ENCODE data around the gene NFATC3.

NFATC3 gene

GRCh38 chr16:68187505-68187904 lies 102.3 kb downstream of the NFATC3 start:
- no peak for DNase-seq (ENCODE audit: low spot score)

DNA sequence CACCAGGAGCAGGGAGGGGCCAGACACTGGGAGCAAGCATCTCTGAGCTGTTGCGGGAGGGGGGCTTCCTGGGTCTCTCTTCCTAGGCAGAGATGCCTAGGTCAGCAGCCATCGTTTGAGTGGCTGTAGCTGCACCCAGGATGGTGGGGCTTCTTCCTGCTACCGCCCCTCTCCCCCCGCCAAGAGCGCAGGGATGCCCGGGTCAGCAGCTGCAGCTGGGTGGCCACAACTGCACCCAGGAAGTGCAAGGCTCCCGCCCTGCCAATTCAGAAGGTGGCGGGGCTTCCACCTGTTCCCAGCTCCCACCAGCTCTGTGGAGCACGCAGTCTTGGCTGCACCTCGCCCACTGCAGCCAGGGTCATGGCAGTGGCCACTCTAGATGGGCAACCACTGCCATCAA lies 103.0 kb downstream of the NFATC3 start:
- no peak for DNase-seq (ENCODE audit: low spot score)

DNA sequence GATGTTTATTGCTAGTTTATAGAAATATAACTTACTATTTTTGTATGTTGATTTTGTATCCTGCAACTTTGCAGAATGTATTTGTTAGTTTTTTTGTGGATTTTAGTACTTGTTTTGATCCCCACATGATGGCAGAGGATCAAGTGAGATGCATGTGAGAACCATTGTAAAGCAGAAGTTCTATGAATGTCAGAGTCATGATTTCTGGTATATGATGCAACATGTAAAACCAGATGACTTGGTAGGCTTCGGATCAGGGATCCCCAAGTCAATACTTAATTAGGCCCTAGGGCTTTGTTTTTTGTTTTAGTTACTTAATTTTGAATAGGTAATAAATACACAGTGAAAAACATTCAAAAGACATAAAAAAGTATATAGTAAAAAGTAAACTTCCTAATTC lies 104.9 kb downstream of the NFATC3 start:
- no peak for DNase-seq (ENCODE audit: low spot score)

DNA sequence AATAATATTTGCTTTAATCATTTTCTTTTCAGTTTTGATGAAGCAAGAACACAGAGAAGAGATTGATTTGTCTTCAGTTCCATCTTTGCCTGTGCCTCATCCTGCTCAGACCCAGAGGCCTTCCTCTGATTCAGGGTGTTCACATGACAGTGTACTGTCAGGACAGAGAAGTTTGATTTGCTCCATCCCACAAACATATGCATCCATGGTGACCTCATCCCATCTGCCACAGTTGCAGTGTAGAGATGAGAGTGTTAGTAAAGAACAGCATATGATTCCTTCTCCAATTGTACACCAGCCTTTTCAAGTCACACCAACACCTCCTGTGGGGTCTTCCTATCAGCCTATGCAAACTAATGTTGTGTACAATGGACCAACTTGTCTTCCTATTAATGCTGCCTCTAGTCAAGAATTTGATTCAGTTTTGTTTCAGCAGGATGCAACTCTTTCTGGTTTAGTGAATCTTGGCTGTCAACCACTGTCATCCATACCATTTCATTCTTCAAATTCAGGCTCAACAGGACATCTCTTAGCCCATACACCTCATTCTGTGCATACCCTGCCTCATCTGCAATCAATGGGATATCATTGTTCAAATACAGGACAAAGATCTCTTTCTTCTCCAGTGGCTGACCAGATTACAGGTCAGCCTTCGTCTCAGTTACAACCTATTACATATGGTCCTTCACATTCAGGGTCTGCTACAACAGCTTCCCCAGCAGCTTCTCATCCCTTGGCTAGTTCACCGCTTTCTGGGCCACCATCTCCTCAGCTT lies 105.8 kb downstream of the NFATC3 start:
- DNase-seq (ENCODE audit: low spot score): no peak

DNA sequence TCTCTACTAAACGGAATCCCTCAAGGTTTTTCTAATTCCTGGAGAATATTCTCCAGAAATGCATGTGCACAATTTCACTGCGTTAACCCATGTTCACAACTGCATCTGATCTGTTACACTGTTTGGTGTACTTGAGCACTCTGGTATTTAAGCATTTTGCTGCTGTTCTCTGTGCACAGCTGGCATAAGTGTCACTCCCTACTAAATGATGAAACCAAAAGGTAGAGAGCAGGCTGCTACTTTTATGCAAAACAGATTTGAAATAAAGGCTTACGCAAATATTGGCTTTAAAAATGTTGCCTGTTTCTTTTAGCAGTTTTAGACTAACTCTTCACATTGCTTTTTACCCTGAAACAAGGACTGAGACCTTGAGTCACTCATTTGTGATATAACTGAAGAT lies 109.1 kb downstream of the NFATC3 start:
- no peak for DNase-seq (ENCODE audit: low spot score)

DNA sequence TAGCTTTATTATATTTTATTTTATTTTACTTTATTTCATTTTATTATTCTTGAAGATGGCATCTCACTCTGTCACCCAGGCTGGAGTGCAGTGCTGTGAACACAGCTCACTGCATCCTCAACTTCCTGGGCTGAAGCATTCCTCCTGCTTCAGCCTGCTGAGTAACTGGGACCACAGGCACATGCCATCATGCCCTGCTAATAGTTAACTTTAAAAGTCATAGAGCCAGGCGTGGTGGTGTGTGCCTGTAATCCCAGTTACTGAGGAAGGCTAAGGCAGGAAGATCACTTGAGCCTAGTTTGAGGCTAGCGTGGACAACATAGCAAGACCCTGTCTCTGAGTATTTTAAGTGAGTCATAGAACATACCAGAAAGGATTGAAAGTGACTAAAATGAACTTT lies 112.1 kb downstream of the NFATC3 start:
- no peak for DNase-seq (ENCODE audit: low spot score)

GRCh38 chr16:68200088-68200783 lies 115.1 kb downstream of the NFATC3 start:
- no peak for DNase-seq (ENCODE audit: low spot score)

DNA sequence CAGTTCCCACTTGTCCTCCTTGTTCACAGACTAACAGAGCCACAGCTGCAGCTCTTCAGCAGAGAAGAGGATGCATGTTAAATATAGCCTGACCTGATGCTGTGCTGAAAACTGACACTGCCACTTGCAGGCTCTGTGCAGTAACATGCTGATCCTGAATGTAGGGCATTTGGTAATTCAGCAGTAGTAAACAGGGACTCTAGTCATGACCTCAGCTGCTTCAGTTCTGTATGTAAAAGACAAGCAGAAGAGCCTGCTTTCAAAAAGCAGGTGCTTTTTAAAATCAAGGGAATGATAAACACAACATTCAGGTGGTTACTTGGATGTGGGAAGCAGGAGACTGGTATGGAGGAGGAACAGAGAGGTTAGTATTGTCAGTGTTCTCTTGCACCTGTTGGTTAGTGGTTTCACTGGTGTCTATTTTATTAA lies 116.9 kb downstream of the NFATC3 start:
- no peak for DNase-seq (ENCODE audit: low spot score)

GRCh38 chr16:68206245-68206644 lies 121.1 kb downstream of the NFATC3 start:
- DNase-seq (ENCODE audit: low spot score): no peak

DNA sequence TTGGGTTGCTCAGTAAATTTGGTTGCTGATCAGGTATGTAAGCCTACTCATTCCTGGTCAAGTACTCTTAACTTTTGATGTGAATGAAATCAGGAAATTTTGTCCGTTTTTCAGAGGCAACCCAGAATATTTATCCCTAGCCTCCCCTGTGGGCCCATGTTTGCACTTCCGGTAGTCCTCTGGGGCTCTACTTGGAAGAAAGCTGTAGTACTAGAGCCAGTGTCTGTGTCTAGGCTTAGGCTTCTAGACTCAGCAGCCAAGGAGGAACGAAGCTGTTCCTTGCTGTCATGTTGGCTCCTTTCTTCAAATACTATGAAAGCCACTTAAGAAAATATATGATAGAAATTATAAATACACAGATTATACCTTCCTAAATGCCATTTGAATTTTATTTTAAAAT lies 129.6 kb downstream of the NFATC3 start:
- no peak for DNase-seq (ENCODE audit: low spot score)

DNA sequence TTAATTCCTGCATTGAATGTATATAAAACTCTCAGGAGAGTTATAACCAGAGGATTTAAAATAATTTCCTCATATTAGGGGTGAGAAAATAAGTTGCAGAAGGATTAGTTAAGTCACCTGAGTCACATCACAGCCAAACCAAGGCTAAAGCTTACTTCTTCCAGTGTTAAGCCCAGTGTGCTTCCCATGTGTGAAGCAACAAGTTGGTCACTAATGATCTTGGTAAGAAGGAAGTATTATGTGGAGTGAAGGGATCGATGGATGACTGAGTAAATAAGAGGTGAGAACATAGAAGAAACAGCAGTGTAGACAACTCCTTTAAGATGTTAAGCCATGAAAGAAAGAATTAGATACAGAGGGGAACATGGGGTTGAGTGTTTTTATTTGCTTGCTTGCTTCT lies 130.1 kb downstream of the NFATC3 start:
- DNase-seq (ENCODE audit: low spot score): no peak

GRCh38 chr16:68216240-68216639 lies 131.1 kb downstream of the NFATC3 start:
- DNase-seq (ENCODE audit: low spot score): no peak

GRCh38 chr16:68217506-68217905 lies 132.3 kb downstream of the NFATC3 start:
- no peak for DNase-seq (ENCODE audit: low spot score)

DNA sequence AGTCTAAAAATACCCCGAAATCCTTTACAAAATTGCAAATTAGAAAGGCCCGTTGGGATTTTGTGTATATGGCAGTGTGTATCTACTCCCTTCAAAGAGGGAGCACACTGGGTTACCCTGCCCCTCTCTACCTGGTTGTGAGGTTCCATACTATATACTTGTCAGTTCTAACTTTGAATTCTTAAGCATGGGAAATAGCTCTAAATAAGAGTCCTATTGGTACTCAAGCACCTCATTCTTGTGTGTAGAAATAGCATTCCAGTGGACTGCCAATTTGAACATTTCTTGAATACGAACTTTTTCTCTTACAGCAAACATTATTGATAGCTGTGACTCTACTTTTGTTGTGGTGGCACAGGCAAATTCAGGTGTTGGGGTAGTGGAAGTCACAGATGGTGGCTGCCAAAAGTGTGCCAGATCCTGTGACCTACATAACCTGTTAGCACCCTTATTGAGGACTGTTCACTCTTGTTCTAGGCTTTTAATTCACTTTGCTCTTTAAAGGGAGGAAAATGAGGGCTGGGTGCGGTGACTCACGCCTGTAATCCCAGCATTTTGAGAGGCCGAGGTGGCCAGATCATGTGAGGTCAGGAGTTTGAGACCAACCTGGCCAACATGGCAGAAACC lies 134.7 kb downstream of the NFATC3 start:
- no peak for DNase-seq (ENCODE audit: low spot score)

GRCh38 chr16:68223072-68223471 lies 137.9 kb downstream of the NFATC3 start:
- no peak for DNase-seq (ENCODE audit: low spot score)

GRCh38 chr16:68226116-68226515 lies 140.9 kb downstream of the NFATC3 start:
- DNase-seq (ENCODE audit: low spot score): no peak

DNA sequence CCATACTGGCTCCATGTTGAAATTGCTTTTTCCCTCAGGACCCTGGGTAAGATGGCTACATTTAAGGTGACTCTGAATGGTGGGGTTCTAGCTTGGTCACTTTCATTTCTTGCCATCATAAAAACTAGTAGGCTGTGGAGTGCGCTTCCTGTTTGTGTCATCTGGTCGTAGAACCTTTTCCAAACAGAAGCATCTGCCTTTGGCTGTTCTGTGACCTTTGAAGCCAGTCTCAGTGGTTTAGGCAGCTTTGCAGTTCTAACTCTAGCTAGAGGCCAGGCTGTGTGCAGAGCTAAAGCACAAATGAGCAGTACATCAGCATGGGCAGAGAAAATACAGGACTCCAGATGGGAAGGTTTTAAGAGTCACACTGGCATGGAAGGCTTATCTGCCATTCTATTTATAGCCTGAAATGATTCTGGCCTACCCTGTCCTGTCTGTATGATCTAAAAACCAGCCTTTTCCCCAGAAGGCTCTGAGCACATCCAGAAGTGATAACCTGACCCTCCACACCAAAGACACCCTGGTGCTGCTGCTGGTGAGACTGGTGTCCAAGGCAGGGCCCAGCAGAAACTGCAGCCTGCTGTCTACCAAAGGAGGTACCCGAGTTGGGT lies 142.1 kb downstream of the NFATC3 start:
- DNase-seq (ENCODE audit: low spot score): no peak

- DNase-seq (ENCODE audit: low spot score): no peak
These were observed 142.8 kb downstream of the NFATC3 start for GRCh38 chr16:68227850-68228553.

- no peak for DNase-seq (ENCODE audit: low spot score)
These were observed 143.5 kb downstream of the NFATC3 start for GRCh38 chr16:68228652-68229051.

DNA sequence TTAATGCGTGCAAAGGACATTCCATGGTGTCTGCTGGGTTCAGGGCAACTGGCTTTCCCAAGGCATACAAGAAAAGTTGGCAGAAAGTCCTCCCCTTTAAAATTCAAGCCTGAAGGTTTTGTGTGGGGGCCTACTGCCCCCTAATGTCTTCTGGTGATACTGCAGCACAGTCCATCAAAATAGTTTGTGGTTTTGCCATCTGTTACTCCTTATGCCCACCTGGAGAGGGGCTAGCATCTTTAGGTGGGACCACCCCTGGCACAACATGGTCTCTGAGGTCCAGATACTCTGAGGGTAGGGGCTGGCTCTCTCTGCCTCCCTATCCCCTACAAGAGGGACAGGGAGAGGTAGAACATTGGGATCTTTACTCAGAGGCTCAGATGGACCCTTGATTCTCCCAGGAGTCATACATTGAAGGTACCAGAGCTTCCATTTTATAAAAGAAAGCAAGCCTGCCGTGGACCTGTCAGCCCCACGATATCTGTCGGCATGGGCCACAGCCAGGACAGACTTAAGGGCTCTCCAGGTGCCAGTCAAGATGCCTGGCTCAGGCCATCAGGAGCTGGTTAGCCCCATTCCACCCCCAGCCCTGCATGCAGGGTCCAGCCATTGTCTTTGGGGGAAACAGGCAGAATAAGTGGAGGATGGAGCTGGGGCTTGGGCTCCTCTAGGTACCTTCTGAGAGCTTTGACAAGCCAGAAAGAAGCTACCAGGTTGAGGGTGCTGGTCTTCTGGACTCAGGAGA lies 144.4 kb downstream of the NFATC3 start:
- DNase-seq (ENCODE audit: low spot score): no peak

- DNase-seq (ENCODE audit: low spot score): no peak
These were observed 145.0 kb downstream of the NFATC3 start for GRCh38 chr16:68230176-68230571.

Measured in left forelimb (tissue), 1 donor.